ENCODE data around the gene ZNF628.

The ZNF628 gene

DNA sequence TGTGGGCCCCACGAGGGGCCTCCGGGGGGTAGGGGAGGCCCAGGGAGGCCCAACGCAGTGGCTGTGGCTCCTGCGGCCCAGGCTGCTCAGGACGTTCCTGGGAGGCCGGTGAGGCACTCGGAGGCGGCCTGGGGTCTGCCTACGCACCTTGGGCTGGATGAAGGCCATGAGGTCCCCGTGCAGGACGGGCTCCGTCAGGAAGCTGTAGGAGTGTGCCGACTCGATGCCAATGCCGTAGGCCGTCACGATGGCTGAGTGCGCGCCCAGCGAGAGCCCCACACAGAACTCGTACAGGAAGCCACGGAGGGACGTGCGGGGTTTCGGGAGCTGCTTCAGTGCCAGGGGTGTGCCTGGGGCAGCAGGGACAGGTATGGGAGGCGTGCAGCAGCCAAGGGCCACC is 54.6 kb downstream of the ZNF628 start:
- DNase-seq: no peak
